OCI-LY7 (cell line): ENCODE measurements around the gene RNF40.

Experiments used
- CTCF ChIP-seq: fragments of 200-600 bp; sonication (generic); conservative IDR thresholded peaks from 2 replicates; pipeline ENCODE4 v1.5.1; 2014; ENCODE audit warnings: mild to moderate bottlenecking, antibody characterized with exemption, low read length, moderate library complexity, mixed read lengths
- EZH2phosphoT487 ChIP-seq: fragments of 200-600 bp; sonication (generic); IDR thresholded peaks from 2 replicates; pipeline ENCODE4 v1.6.1; 2018; ENCODE audit warnings: low read depth, borderline replicate concordance, mild to moderate bottlenecking, mixed run types, antibody characterized with exemption, low read length, moderate library complexity, mixed read lengths

GRCh38 chr16:30731411-30731810 is 30.7 kb upstream of the RNF40 start:
- TF ChIP-seq CTCF (no peak), EZH2phosphoT487 (no peak)
